PFSK-1 (cell line): ENCODE results near the gene OGFOD3.

Source experiments
- FOXP2 ChIP-seq: optimal IDR thresholded peaks from 2 replicates; pipeline ENCODE3; 2011; ENCODE audit warnings: borderline replicate concordance, control low read depth, inconsistent platforms; ENCODE audit not compliant: insufficient read depth; ENCODE audit errors: extremely low read length, extremely low read depth
- POLR2AphosphoS5 ChIP-seq: IDR thresholded peaks from 2 replicates; pipeline ENCODE4 v1.6.1; 2012; ENCODE audit warnings: low read depth, mild to moderate bottlenecking, control low read depth, low read length, moderate library complexity
- SIN3A ChIP-seq: IDR thresholded peaks from 2 replicates; pipeline ENCODE4 v1.6.1; 2012; ENCODE audit warnings: mild to moderate bottlenecking, low read length, moderate library complexity, borderline replicate concordance; ENCODE audit not compliant: insufficient read depth
- TAF1 ChIP-seq: IDR thresholded peaks from 2 replicates; pipeline ENCODE4 v1.6.1; 2012; ENCODE audit warnings: low read length, control low read depth, borderline replicate concordance; ENCODE audit not compliant: insufficient read depth
- TF ChIP-seq, protein P1 (sequence below), 2 experiments: IDR thresholded peaks; 2 replicates each; pipeline versions ENCODE4 v1.6.1 to v1.8.0; 2011 to 2012; ENCODE audit warnings: low read depth in 2 of 2, low read length in 2 of 2, control low read depth in 1 of 2, inconsistent platforms in 1 of 2, mild to moderate bottlenecking in 1 of 2, moderate library complexity in 1 of 2; ENCODE audit not compliant: insufficient read depth in 1 of 2

OGFOD3 gene

DNA sequence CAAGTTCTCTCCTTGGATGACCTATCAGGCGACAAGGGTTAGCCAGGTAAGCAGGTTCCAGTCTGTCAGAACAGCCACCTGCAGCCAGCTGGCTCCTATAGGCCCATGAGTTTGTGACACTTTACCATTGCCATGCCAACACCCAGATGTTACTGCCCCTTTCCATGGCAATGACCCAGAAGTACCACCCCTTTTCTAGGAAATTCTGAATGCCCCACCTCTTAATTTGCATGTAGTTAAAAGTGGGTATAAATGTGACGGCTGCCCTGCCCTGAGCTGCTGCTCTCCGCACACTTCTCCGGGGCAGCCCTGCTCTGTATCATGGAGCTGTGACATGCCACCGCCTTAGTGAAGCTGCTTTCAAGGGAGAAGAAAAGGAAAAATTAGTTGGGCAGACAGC, 74.8 kb downstream of the OGFOD3 start:
- TF ChIP-seq SIN3A (no peak), POLR2AphosphoS5 (no peak), FOXP2 (no peak), TAF1 (no peak)
- TF ChIP-seq, protein P1, sequence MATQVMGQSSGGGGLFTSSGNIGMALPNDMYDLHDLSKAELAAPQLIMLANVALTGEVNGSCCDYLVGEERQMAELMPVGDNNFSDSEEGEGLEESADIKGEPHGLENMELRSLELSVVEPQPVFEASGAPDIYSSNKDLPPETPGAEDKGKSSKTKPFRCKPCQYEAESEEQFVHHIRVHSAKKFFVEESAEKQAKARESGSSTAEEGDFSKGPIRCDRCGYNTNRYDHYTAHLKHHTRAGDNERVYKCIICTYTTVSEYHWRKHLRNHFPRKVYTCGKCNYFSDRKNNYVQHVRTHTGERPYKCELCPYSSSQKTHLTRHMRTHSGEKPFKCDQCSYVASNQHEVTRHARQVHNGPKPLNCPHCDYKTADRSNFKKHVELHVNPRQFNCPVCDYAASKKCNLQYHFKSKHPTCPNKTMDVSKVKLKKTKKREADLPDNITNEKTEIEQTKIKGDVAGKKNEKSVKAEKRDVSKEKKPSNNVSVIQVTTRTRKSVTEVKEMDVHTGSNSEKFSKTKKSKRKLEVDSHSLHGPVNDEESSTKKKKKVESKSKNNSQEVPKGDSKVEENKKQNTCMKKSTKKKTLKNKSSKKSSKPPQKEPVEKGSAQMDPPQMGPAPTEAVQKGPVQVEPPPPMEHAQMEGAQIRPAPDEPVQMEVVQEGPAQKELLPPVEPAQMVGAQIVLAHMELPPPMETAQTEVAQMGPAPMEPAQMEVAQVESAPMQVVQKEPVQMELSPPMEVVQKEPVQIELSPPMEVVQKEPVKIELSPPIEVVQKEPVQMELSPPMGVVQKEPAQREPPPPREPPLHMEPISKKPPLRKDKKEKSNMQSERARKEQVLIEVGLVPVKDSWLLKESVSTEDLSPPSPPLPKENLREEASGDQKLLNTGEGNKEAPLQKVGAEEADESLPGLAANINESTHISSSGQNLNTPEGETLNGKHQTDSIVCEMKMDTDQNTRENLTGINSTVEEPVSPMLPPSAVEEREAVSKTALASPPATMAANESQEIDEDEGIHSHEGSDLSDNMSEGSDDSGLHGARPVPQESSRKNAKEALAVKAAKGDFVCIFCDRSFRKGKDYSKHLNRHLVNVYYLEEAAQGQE (IDR thresholded peaks at IDR 0.05; ENCODE audit: insufficient read depth in 1 of 2, low read depth in 2 of 2, low read length in 2 of 2) = no peak

DNA sequence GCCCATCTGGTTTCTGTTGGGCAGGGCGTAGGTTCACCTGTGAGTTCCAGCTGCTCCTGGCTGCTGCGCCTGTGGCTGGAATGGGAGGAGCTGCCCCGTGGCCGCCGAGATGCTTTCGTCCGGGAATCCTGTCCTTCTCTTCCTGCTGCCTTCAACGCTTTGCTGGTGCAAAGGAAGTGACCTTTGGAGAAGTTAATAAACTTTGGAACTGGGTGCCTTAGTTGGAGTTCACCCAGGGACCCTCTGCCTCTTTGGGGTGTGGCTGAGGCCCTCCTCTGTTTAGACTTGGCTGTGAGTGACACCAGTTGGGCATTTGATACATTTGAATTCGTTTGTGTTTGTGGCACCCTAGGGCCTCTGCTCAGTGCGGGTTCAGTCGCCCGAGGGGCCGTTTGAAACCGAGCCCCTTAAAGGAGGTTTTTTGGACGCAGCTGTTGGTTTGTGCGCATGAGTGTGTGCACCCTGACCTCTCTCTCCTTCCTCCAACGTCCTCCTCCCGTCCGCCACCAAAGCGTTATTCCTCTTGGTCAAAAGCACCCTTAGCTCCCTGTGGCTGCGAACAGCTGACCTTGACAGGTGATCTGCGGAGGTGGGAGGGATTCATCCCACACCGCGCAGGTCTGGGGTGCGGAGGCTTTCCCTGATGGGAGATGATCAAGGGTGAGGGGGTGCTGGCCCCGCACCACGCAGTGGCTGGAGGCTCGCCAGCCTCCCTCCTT, 75.9 kb downstream of the OGFOD3 start:
- TF ChIP-seq, protein P1 (IDR thresholded peaks at IDR 0.05; ENCODE audit: insufficient read depth in 1 of 2, low read depth in 2 of 2, low read length in 2 of 2) = no peak
- TF ChIP-seq POLR2AphosphoS5 = no peak
- TF ChIP-seq TAF1 = no peak
- no peak for TF ChIP-seq SIN3A
- TF ChIP-seq FOXP2 = no peak

DNA sequence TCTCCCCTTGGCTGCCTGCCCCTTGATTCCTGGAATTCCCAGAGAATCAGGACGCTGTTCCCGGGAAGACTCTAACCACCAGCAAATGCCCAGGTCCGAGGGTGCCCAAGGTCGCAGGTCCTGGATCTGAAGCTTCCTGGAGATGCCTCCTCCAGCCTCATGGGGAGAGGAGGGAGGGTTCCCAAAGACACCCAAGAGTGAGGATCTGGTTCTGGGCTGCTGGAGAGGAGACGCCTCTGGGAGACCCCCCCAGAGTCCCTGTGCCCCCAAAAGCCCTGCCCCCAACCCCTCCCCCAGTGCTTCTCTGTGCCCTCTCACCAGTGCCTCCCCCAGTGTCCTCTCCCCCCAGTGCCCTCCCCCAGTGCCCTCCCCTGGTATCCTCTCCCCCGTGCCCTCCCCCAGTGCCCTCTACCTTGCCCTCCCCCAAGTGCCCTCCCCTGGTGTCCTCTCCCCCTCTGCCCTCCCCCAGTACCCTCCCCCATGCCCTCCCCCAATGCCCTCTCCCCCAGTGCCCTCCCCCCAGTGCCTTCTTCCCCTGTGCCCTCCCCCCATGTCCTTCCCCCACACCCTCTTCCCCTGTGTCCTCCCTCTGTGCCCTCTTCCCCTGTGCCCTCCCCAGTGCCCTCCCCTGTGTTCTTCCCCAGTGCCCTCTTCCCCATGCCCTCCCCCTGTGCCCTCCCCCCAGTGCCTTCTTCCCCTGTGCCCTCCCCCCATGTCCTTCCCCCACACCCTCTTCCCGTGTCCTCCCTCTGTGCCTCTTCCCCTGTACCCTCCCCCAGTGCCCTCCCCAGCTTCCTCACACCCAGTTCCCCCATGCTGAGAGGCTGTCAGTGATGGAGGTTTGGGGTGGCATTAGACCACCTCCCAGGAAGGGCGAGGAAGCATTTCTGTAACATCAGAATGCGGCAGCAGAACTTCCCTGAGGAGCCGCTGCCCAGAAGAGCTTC, 78.5 kb downstream of the OGFOD3 start:
- TF ChIP-seq TAF1 (no peak), FOXP2 (no peak), POLR2AphosphoS5 (no peak), SIN3A (no peak)
- TF ChIP-seq, protein P1 (IDR thresholded peaks at IDR 0.05; ENCODE audit: insufficient read depth in 1 of 2, low read depth in 2 of 2, low read length in 2 of 2) = no peak
